Muscle of leg (tissue), 11 donors: ENCODE results near the gene TCERG1L. TPM values are rescaled to one million over a fixed set of nuclear protein-coding genes. Genes with fewer than 3 reads are reported as not detected.

Source experiments
- DNase-seq: peaks from one replicate; pipeline ENCODE4 v3.0.0; 2013
- H3K27ac ChIP-seq: one replicate; pipeline ENCODE4 v1.5.1; 2013; ENCODE audit warnings: mild to moderate bottlenecking, low read length, control low read depth
- H3K27me3 ChIP-seq: one replicate; pipeline ENCODE4 v1.6.1; 2013; ENCODE audit warnings: low read length; ENCODE audit not compliant: control insufficient read depth, insufficient read depth
- H3K36me3 ChIP-seq: one replicate; pipeline ENCODE4 v1.6.1; 2013; ENCODE audit warnings: low read length; ENCODE audit not compliant: control insufficient read depth, insufficient read depth
- H3K4me1 ChIP-seq: one replicate; pipeline ENCODE4 v1.6.1; 2013; ENCODE audit warnings: low read length; ENCODE audit not compliant: control insufficient read depth, insufficient read depth
- H3K4me3 ChIP-seq: one replicate; pipeline ENCODE4 v1.5.1; 2013; ENCODE audit warnings: low read length, control low read depth
- H3K9me3 ChIP-seq: replicated peaks from 2 replicates; pipeline ENCODE4 v1.6.1; 2013; ENCODE audit warnings: low read depth, low read length; ENCODE audit not compliant: control insufficient read depth
- WGBS: methylation state at CpG from one replicate; pipeline ENCODE4 v1.1.5; 2013; ENCODE audit warnings: missing lambda C conversion rate; ENCODE audit not compliant: insufficient coverage; 5-methylcytosine and 5-hydroxymethylcytosine counted together
- polyA plus RNA-seq, 8 donors: library from polyadenylated mRNA; unstranded; fragments of 120-200 nt; gene quantifications; one replicate each; pipeline versions ENCODE4 v1.2.1 to v1.2.3, GENCODE V29; 2013; ENCODE audit warnings: inconsistent platforms in 1 of 8, low replicate concordance in 1 of 8; ENCODE audit not compliant: insufficient read length in 8 of 8, insufficient read depth in 1 of 8
- total RNA-seq: library from RNA; stranded (reverse); fragments of 120-200 nt; gene quantifications from one replicate; pipeline ENCODE4 v1.2.4, GENCODE V29; 2013

TCERG1L gene
- total and polyA plus RNA-seq, 9 donors: 0.04 to 1.1 (median 0.15) TPM

DNA sequence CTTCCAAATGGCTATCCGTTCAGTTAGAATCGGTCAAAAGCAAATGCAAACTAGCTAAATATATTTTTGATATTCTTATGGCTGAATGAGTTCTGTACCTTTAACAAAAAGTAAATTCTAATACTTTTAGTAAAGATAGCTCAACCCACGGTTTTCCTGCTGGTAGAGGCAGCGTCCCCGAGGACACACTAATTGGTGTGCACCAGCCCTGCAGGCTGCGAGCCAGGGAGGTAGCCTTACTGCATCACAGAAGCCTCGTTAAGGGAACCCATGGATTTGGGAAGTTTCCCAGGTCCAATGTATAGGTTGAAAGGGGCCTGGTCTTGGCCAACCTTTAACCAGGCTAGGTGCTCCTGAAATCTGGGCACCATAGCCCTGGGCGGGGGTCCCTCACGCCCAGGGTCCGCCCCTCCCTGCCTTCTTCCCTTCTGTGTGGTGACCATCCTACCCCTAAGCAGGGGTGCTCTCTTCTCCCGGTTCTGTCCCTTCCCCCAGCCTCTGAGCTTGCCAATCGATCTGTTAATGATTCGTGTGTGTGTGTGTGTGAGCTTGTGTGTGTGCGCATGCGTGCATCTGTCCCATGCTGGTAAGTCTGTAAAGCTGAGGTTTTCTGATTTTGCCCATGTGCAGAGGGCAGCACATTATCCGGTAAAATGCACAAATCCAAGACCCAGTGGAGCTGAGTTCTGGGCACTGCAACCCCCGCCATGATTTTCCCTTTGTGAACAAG lies 191.7 kb downstream of the TCERG1L start:
- Histone ChIP-seq H3K27me3 (peaks cover 6% of the 10 kb centered on the region), H3K27ac (no peak overlapping the region), H3K36me3 (no peaks in the 10 kb centered on the region), H3K4me1 (peaks cover 3% of the 10 kb centered on the region), H3K9me3 (peaks cover 2% of the 10 kb centered on the region), H3K4me3 (no peak overlapping the region)
- WGBS: 49% methylated on average over 8 of the region's 17 CpGs
- no peak for DNase-seq

GRCh38 chr10:131117416-131118212 lies 193.9 kb downstream of the TCERG1L start:
- no peak overlapping the region for H3K4me3 ChIP-seq
- H3K27me3 ChIP-seq: peaks cover 7% of the 10 kb centered on the region
- no peak overlapping the region for H3K27ac ChIP-seq
- peaks cover 2% of the 10 kb centered on the region for H3K9me3 ChIP-seq
- peaks cover 3% of the 10 kb centered on the region for H3K4me1 ChIP-seq
- WGBS: 88% methylated on average over 17 of the region's 21 CpGs
- DNase-seq: no peak
- H3K36me3 ChIP-seq: no peaks in the 10 kb centered on the region

GRCh38 chr10:131116991-131117375 lies 194.5 kb downstream of the TCERG1L start:
- H3K4me1 ChIP-seq: peaks cover 3% of the 10 kb centered on the region
- 55% methylated on average over 5 of the region's 9 CpGs for WGBS
- H3K4me3 ChIP-seq: no peak overlapping the region

DNA sequence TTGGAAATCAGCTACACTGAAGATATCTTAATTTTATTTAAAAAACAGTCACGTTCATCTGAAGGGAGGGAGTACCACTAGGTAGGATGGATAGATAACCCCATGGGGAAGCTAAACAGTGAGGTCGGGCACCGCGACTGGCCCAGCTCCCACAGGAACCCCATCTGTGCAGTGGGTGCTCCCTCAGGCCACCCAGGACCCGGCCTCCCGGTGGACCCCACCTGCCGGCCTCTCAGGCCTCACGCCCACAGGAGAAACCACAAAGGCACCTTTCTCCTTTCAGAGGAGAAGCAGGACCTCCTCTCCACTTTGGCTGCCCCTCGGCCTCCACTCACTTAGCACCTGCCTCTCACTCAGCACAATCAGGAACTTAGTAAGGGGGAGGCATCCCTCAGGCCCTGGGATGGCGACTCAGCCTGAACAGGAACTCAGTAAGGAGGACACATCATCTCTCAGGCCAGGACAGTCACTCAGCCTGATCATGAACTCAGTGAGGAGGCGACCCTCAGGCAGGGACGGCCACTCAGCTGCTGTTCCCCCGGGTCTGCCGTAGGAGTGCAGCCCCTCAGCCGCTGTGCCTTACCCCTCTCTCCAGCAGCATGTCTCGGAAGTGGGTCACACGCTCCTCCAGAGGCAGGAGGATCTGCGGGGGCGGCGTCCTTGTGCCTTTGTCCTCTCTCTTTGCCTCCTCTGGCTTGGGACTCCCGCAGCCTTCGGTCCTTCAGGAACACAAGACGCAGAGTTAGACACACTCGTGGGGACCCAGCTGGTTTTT lies 195.1 kb downstream of the TCERG1L start:
- Histone ChIP-seq H3K27ac (no peak overlapping the region), H3K27me3 (peaks cover 7% of the 10 kb centered on the region), H3K36me3 (no peaks in the 10 kb centered on the region), H3K9me3 (no peaks in the 10 kb centered on the region), H3K4me3 (no peak overlapping the region), H3K4me1 (peaks cover 3% of the 10 kb centered on the region)
- DNase-seq: no peak
- 77% methylated on average over 22 of the region's 24 CpGs for WGBS

More at GRCh38 chr10:131116991-131117375, 194.5 kb downstream of the TCERG1L start:
- no peak overlapping the region for H3K27ac ChIP-seq
- no peaks in the 10 kb centered on the region for H3K36me3 ChIP-seq
- no peak for DNase-seq
- peaks cover 7% of the 10 kb centered on the region for H3K27me3 ChIP-seq
- H3K9me3 ChIP-seq: no peaks in the 10 kb centered on the region

GRCh38 chr10:131115801-131116200 lies 195.7 kb downstream of the TCERG1L start:
- H3K36me3 ChIP-seq: no peaks in the 10 kb centered on the region
- no peak for DNase-seq
- no peaks in the 10 kb centered on the region for H3K9me3 ChIP-seq
- H3K4me1 ChIP-seq: peaks cover 3% of the 10 kb centered on the region
- H3K27me3 ChIP-seq: peaks cover 8% of the 10 kb centered on the region
- H3K4me3 ChIP-seq: no peak overlapping the region
- WGBS: no CpG with 5 or more reads among the region's 4 CpGs
- H3K27ac ChIP-seq: no peak overlapping the region

- H3K36me3 ChIP-seq: no peaks in the 10 kb centered on the region
- H3K4me1 ChIP-seq: peaks cover 3% of the 10 kb centered on the region
- no peaks in the 10 kb centered on the region for H3K9me3 ChIP-seq
- H3K27me3 ChIP-seq: peaks cover 13% of the 10 kb centered on the region
- no peak overlapping the region for H3K4me3 ChIP-seq
- WGBS: 91% methylated on average over 9 of the region's 14 CpGs
- H3K27ac ChIP-seq: no peak overlapping the region
- no peak for DNase-seq
These were observed 196.2 kb downstream of the TCERG1L start for GRCh38 chr10:131115321-131115720.

DNA sequence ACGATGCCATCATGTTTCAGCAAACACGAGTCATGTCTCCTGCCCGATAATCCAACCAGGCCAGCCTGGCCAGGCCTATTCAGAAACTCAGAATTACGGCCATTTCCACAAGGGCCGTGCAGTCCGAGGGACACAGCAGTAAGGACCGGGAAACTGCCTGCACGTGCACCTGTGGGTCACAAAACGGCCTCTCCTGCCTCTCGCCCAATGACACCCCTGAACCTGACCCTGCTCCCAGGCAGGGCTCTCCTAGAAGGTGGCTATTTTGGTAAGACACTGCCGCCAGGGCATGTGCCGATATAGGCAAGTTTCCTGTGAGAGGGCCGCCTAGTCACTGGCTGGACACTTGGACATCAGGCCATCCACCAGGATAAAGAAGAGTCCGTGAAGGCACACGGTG lies 196.7 kb downstream of the TCERG1L start:
- Histone ChIP-seq H3K4me1 (peaks cover 2% of the 10 kb centered on the region), H3K27me3 (peaks cover 11% of the 10 kb centered on the region), H3K9me3 (no peaks in the 10 kb centered on the region), H3K4me3 (no peak overlapping the region), H3K36me3 (no peaks in the 10 kb centered on the region), H3K27ac (no peak overlapping the region)
- WGBS: 89% methylated on average over 14 of the region's 15 CpGs
- DNase-seq: no peak

DNA sequence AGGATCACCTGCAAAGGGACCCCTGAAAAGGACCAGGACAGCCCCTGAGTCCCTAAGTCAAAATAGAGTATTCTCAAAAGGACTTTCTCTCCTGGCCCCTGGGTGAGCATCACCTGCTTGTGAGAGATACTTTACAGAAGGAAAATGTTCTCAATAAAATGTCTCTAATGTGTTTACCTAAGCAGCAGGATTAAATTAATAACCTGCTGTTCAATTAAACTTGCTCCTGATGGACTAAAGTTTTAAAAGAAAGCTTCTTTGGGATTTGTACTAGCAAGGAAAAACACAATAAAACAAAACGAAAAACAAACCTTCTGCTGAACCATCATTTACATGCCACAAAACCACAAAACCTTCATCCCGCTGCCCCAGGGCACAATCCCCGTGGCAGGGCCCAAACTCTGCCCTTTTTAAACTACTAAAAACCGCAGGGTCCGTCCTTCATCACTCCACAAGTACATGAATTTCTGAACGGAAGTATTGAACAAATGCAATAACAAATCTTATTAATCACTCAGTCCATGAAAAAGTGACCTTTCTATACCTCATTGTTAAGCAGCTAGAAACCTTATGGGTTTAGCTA lies 197.7 kb downstream of the TCERG1L start:
- Histone ChIP-seq H3K4me3 (no peak overlapping the region), H3K9me3 (no peaks in the 10 kb centered on the region), H3K4me1 (no peaks in the 10 kb centered on the region), H3K27me3 (peaks cover 15% of the 10 kb centered on the region), H3K27ac (no peak overlapping the region), H3K36me3 (no peaks in the 10 kb centered on the region)
- DNase-seq: no peak
- 100% methylated on average over 1 of the region's 6 CpGs for WGBS

- 80% methylated on average over 1 of the region's 9 CpGs for WGBS
- Histone ChIP-seq H3K9me3 (peaks cover under 1% of the 10 kb centered on the region), H3K4me1 (no peaks in the 10 kb centered on the region), H3K4me3 (no peak overlapping the region), H3K36me3 (no peaks in the 10 kb centered on the region), H3K27ac (no peak overlapping the region), H3K27me3 (peaks cover 18% of the 10 kb centered on the region)
- DNase-seq: no peak
These were observed 198.4 kb downstream of the TCERG1L start for GRCh38 chr10:131113165-131113564.
